ENCODE data around the gene OR5AR1. TPM values are rescaled to one million over a fixed set of nuclear protein-coding genes. Genes with fewer than 3 reads are reported as not detected.

OR5AR1 gene
- total RNA-seq, 2 donors from 2014 or later, result not detected

GRCh38 chr11:56700914-56701485 lies 37.5 kb downstream of the OR5AR1 start:
- Mint-ChIP-seq H3K36me3 (ENCODE audit: low read depth) (no peaks in the 10 kb centered on the region), H3K4me3 (no peak overlapping the region), H3K27ac (no peak overlapping the region), H3K27me3 (no peaks in the 10 kb centered on the region), H3K4me1 (no peaks in the 10 kb centered on the region)
- DNase-seq, result no peak
- no peaks in the 10 kb centered on the region for H3K9me3 ChIP-seq (ENCODE audit: control insufficient read depth, low read length, poor library complexity, severe bottlenecking)
- ATAC-seq, result no peak

GRCh38 chr11:56705784-56706396 lies 42.4 kb downstream of the OR5AR1 start:
- no peak overlapping the region for H3K4me3 Mint-ChIP-seq
- no peaks in the 10 kb centered on the region for H3K36me3 Mint-ChIP-seq (ENCODE audit: low read depth)
- ATAC-seq (no peak), DNase-seq (no peak)
- no peaks in the 10 kb centered on the region for H3K9me3 ChIP-seq (ENCODE audit: control insufficient read depth, low read length, poor library complexity, severe bottlenecking)
- H3K27me3 Mint-ChIP-seq, result no peaks in the 10 kb centered on the region
- H3K27ac Mint-ChIP-seq, result no peak overlapping the region
- H3K4me1 Mint-ChIP-seq, result no peaks in the 10 kb centered on the region

GRCh38 chr11:56706486-56706885 lies 43.0 kb downstream of the OR5AR1 start:
- Mint-ChIP-seq H3K4me3 (no peak overlapping the region), H3K4me1 (no peaks in the 10 kb centered on the region), H3K27me3 (no peaks in the 10 kb centered on the region), H3K27ac (no peak overlapping the region), H3K36me3 (ENCODE audit: low read depth) (no peaks in the 10 kb centered on the region)
- no peaks in the 10 kb centered on the region for H3K9me3 ChIP-seq (ENCODE audit: control insufficient read depth, low read length, poor library complexity, severe bottlenecking)
- ATAC-seq (no peak), DNase-seq (no peak)

GRCh38 chr11:56714206-56714605 lies 50.7 kb downstream of the OR5AR1 start:
- Mint-ChIP-seq H3K27ac (no peak overlapping the region), H3K27me3 (no peaks in the 10 kb centered on the region), H3K4me3 (no peak overlapping the region), H3K36me3 (ENCODE audit: low read depth) (no peaks in the 10 kb centered on the region), H3K4me1 (no peaks in the 10 kb centered on the region)
- no peaks in the 10 kb centered on the region for H3K9me3 ChIP-seq (ENCODE audit: control insufficient read depth, low read length, poor library complexity, severe bottlenecking)
- DNase-seq (no peak), ATAC-seq (no peak)

Other genes with a start within 250 kb of the OR5AR1 start
- gene OR5M3, start 190.3 kb upstream of the OR5AR1 start, total RNA-seq, result not detected
- not detected for gene OR5M8, start 172.3 kb upstream of the OR5AR1 start, total RNA-seq
- gene OR5M11, start 120.4 kb upstream of the OR5AR1 start, total RNA-seq, result not detected
- gene OR5M10, start 86.0 kb upstream of the OR5AR1 start, total RNA-seq, result not detected
- gene OR5M1, start 48.8 kb upstream of the OR5AR1 start, total RNA-seq, result not detected
- gene OR5AP2, start 21.2 kb upstream of the OR5AR1 start, total RNA-seq, result not detected
- gene OR9G1, start 35.4 kb downstream of the OR5AR1 start, total RNA-seq, result not detected
- not detected for gene OR9G4, start 85.0 kb downstream of the OR5AR1 start, total RNA-seq

All from T-helper 17 cell (primary cell).